ENCODE results near the gene STEAP2.
"Not testable (repeated sequence)": the region's sequence is repeated elsewhere in the genome, so short reads cannot be mapped to it uniquely, and the experiment has no call there.

The STEAP2 gene

DNA sequence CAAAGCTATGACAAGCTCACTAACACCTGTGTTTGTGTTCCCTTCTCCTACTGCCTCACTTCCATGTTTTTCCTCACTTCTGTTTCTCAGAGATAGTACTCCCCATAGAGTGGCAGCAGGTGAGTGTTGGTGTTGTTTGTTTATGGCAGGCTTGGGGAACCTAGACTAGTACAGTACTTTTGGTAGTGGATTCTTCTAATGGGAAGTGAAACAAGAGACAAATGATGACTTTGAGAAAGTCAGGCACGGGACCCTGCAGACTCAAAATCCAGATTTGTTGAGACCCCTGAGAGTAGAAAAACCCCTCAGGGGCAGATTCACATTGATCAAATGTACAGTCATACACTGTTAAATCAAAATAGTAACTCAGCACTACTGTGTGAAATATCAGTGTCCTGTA, 27.0 kb downstream of the STEAP2 start:
- DNase-seq = no peak

DNA sequence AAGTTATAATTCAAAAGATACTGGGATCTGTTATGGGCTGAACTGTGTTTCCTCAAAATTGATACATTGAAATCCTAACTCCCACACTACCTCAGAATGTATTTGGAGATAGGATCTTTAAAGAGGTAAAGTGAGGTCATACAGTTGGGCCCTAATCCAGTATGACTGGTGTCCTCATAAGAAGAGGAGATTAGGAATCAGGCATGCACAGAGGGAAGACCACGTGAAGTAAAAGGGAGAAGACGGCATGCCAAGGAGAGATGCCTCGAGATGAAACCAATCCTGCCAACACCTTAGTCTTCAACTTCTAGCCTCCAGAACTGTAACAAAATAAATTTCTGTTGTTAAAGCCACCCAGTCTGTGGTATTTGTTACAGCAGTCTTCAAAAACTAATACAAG, 27.5 kb downstream of the STEAP2 start:
- no peak for DNase-seq

DNA sequence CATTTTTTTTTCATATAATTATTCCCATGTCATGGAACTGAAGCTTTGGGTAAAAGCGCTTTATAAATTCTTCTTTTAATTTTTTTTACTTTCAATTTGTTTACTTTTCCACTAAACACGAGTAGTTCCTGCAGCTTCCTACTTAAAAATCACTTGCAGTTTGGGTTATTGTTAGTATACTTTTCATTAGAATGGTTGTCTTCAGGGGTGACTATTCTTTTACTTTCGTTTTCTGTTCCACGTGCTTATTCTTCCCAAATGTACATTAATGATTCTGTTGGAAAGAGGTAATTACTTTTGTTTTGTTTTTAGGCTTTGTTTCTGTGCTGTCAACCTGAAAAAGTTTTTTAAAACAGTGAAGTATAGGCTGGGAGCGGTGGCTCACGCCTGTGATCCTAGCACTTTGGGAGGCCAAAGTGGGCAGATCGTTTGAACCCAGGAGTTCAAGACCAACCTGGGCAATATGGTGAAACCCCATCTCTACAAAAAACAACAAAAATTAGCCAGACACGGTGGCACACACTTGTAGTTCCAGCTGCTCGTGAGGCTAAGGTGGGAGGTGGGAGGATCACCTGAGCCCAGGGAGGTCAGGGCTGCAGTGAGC, 28.2 kb downstream of the STEAP2 start:
- no peak for DNase-seq

DNA sequence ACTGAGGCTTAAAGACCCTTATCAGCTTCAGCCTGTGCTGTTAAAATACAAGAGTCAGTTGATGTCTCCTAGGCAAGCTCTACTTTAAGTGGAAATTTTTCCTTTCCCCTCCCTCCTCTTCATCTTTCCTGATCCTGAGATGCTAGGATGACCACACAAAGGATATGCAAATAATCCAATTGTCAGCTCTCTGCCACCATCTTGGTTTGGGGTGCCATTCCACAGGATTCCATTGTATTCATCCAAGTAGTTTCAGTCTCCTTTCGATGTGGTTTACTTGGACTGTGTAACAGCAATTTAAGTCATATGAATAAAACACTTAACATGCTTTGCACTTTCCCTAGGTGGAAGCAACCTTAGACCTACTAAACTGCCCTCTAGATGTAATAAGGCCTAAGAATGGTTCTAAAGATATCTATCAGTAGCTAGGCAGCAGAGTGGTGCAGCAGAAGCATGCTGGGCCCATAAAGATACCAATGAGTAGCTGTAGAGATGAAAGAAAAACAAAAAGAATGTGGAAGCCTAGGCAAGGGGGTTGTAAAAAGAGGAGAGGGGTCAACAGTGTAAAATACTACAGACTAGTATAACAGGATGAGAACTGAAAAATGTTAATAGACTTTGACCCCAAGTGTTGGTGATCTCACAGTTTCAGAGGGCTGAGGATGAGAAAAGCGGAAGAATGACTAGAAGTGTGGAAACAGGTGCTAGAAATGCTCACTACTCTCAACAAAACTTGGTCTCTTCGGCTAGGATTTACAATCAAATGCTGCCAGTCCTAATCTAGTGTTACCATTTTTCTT, 31.0 kb downstream of the STEAP2 start:
- DNase-seq = no peak

DNA sequence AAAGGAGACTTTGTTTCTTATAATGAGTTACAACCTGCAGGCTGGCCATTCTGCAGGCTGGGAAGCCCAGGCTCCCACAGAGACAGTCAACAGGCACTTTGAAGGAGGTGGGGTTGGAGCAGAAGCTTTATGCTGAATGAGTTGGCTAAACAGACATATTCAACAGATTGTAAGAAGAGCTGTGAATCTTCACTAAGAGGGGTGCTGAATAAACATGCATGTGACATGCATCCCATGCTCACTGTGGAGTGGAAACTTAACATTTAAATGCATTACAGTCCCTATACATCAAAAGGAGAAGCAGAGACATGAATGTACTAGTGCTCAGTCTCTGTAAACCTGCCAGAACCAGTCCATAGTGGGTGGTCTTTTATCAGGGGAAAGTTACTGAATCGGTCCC, 32.0 kb downstream of the STEAP2 start:
- no peak for DNase-seq

DNA sequence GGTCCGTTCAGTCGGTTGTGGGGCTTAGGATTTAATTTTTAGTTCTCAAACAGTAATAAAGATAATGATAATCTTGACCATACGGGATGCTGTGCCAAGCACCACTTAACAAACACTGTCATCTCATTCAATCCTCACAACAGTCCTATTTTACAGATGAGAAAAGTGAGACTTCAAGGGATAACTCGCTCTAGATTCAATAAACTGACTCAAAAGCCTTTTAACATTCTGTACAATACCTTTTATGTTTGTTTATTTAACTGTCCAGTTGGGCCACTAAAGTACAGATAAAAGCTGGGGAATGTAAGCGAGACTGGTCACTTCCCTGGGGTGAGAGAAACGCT, 33.0 kb downstream of the STEAP2 start:
- DNase-seq = no peak

- peak; percentile 66 for DNase-seq
Measured at GRCh38 chr7:90244909-90245851, 33.6 kb downstream of the STEAP2 start, which contains the start of gene CFAP69. Gene CFAP69 (plus strand): TSS chr7:90245174. CDS start chr7:90245425, 251 bp downstream.

GRCh38 chr7:90246171-90246570, 34.6 kb downstream of the STEAP2 start:
- DNase-seq = no peak

DNA sequence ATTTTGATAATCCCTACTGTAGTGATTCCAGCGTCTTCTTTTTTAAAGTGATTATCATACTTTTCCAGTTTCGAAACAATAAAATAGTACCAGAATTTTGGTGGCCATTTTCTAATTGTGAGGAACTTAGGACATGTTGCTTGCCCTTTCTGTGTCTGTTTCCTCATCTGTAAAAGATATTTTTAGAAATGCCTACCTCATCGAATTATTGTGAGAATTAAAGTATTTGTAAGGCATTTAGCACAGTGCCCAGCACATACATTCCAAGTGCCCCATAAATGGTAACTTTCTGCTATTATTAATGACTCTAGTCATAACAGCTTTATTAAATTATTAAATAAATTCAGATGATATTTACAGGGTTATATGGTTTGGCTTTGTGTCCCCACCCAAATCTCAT, 37.2 kb downstream of the STEAP2 start:
- no peak for DNase-seq

DNA sequence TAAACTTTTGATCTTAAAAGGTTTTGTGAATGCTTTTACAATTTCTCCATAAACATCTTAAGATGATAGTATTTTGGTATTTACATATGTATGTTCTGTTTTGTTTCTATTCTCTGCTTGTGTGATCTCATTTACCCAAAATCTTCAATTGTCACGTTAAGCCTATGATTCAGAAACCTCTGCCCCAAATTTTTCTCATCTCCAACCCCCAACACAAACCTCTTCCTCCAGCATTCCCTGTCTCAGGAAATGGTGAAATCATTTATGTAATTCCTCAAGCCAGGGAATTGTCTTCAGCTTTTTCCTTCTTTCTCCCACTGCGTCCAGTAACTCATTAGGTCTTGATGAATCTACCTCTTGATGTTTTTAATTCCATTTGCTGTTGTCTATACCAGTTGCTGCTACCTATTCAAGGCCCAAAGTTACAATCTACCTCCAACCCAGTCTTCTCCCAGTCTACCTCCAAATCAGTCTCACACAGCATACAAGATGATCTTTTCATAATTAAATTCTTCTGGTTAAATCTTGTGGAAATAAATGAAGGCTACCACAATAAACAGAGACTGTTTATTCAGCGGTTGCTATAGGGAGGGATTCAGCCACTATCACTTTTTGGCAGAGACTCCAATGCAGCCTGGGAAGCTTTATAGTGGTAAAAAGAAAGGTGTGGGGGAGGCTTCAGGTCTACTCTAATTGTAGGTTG, 39.2 kb downstream of the STEAP2 start:
- DNase-seq = no peak

GRCh38 chr7:90251304-90251635, 39.7 kb downstream of the STEAP2 start:
- no peak for DNase-seq

- DNase-seq = not testable (repeated sequence)
Measured at GRCh38 chr7:90256011-90256410, 44.5 kb downstream of the STEAP2 start.

- no peak for DNase-seq
Measured at GRCh38 chr7:90256778-90257177, 45.2 kb downstream of the STEAP2 start.

- no peak for DNase-seq
Measured at GRCh38 chr7:90261441-90261840, 49.9 kb downstream of the STEAP2 start.

DNA sequence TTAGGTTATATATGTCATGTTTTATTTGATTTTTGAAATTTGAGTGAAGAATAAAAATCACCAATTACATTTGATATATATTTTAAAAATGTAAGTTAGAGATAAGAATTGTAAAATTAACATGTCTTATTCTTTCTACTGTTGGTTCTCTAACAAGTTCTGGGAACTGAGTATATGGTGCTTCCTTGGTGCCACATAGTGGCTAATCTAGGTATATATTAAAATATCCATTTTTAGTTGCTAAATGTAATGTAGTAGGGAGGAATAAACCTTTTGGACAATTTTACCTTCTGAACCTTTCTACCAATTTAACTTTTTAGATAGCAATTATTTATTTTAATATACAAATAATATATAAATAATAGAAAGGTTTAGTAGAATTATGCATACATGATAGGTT, 50.9 kb downstream of the STEAP2 start:
- DNase-seq = peak; percentile 25

GRCh38 chr7:90266808-90267207, 55.3 kb downstream of the STEAP2 start:
- no peak for DNase-seq

- no peak for DNase-seq
Measured at GRCh38 chr7:90267263-90267858, 55.8 kb downstream of the STEAP2 start.

GRCh38 chr7:90269163-90269562, 57.6 kb downstream of the STEAP2 start:
- no peak for DNase-seq

DNA sequence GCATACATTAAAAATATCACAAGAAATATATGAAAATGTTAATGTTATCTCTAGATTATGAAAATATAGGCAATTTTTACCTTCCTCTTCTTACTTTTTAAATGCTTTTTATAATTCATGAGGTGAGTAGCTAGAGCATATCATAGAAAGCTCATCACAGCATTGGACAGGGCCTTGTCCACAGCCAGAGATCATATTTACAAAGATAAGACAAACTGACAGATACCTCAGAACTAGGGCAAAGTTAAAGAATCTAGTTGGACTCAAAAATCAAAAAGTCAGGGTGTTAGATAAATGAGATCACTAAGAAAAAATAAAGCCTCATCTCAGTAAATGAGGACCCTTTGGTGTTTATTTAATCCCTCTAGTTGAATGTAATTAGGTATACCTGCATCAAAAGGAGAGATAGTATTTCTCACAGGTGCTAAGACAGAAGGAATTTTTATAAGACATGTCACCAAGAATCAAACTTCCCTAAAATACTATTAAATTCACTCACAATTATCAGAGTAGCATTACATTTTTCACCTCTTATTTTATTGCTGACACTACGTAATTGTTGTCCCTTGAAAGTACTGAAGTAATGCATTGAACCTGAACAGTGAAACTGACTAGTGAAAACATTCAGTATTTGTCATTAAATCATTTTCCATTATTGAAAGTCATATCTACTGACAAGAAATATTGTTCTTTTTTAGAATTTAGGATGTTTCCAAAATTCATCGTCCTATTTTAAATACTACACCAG, 59.1 kb downstream of the STEAP2 start:
- DNase-seq = no peak

GRCh38 chr7:90271753-90272152, 60.2 kb downstream of the STEAP2 start:
- no peak for DNase-seq

DNA sequence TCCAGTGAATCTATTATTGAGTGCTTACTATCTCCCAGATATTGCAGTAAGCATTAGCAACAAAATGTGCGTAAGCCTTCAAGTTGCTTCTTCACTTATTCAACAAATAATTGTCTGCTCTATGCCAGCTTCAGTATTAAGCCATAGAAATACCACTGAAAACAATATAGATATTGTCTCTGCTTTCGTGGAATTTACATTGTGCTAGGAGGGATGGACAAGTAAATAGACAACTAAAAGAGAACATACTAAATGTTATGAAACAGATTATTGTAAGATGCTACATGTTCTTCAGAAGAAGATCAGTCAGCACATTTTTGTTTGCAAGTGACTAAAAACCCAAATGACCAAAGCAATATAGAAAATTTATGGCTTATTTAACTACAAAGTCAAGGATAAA, 60.7 kb downstream of the STEAP2 start:
- DNase-seq = no peak

- no peak for DNase-seq
Measured at GRCh38 chr7:90274161-90274560, 62.6 kb downstream of the STEAP2 start.

All from NCI-H2171 treated with DMSO at 0.1 percent for 48 hours (cell line).